MCF 10A (cell line): ENCODE results near the gene WNK1. TPM values are rescaled to one million over a fixed set of nuclear protein-coding genes. Genes with fewer than 3 reads are reported as not detected.
"Not testable (repeated sequence)": the region's sequence is repeated elsewhere in the genome, so short reads cannot be mapped to it uniquely, and the experiment has no call there.

ENCODE experiments used
- BruUV-seq: library from RNA; stranded (reverse); fragments of 400-500 nt; replicated peaks from 2 replicates; lab custom pipeline; 2021; lab: Mats Ljungman, UMichigan
- CTCF ChIA-PET: fragments of 300-600 bp; sonication (Branson Sonifier 250); formaldehyde crosslinking; extraction: SDS; loops from one replicate; lab custom pipeline; 2021; ENCODE audit warnings: antibody characterized with exemption, inconsistent platforms; lab: Yijun Ruan, JAX
- POLR2A ChIA-PET: fragments of 300-600, 350-650 bp; sonication (Branson Sonifier 250); formaldehyde crosslinking; extraction: SDS; loops from one replicate; lab custom pipeline; 2020; ENCODE audit warnings: antibody characterized with exemption, inconsistent platforms; lab: Yijun Ruan, JAX
- DNase-seq: peaks from one replicate; pipeline ENCODE4 v3.0.0-alpha.2; 2018; ENCODE audit not compliant: unreplicated experiment
- H3K27ac Mint-ChIP-seq: one replicate; pipeline ENCODE4 v1.8.0; 2022; ENCODE audit warnings: mild to moderate bottlenecking, low read depth, mixed read lengths; ENCODE audit not compliant: unreplicated experiment
- H3K27me3 Mint-ChIP-seq: one replicate; pipeline ENCODE4 v1.8.0; 2022; ENCODE audit warnings: mixed read lengths; ENCODE audit not compliant: insufficient read depth, unreplicated experiment
- H3K36me3 Mint-ChIP-seq: one replicate; pipeline ENCODE4 v1.8.0; 2022; ENCODE audit warnings: mild to moderate bottlenecking, moderate library complexity, mixed read lengths; ENCODE audit not compliant: insufficient read depth, unreplicated experiment
- H3K4me1 Mint-ChIP-seq: one replicate; pipeline ENCODE4 v1.8.0; 2022; ENCODE audit warnings: mixed read lengths; ENCODE audit not compliant: insufficient read depth, unreplicated experiment
- H3K4me3 Mint-ChIP-seq: one replicate; pipeline ENCODE4 v1.8.0; 2022; ENCODE audit warnings: mild to moderate bottlenecking, moderate library complexity, mixed read lengths; ENCODE audit not compliant: unreplicated experiment
- H3K9me3 Mint-ChIP-seq: one replicate; pipeline ENCODE4 v1.8.0; 2022; ENCODE audit warnings: mixed read lengths; ENCODE audit not compliant: unreplicated experiment
- intact Hi-C: fragments of 100-400 bp; cut with micrococcal nuclease; formaldehyde crosslinking; loops from 2 replicates; pipeline ENCODE4 v1.14.1; 2022
- total RNA-seq: library from RNA; stranded (reverse); gene quantifications from 2 replicates; pipeline ENCODE4 v1.2.3, GENCODE V29; 2022
- TF ChIP-seq, protein P1 (sequence below): fragments of 200-600 bp; IDR thresholded peaks from one replicate; pipeline ENCODE4 v1.8.0; 2022; ENCODE audit warnings: antibody characterized with exemption, mild to moderate bottlenecking; ENCODE audit not compliant: unreplicated experiment

Gene WNK1
- total RNA-seq, 1 experiment from 2014 or later = 139 TPM

- peak overlapping the region; percentile 77 for H3K27ac Mint-ChIP-seq
- H3K4me3 Mint-ChIP-seq = peak overlapping the region; percentile 6
These were observed 21.8 kb downstream of the WNK1 start for GRCh38 chr12:774051-774614.

GRCh38 chr12:775973-776771, 23.8 kb downstream of the WNK1 start:
- H3K4me3 Mint-ChIP-seq, H3K36me3 Mint-ChIP-seq, intact Hi-C loops, DNase-seq, H3K27me3 Mint-ChIP-seq, BruUV-seq, H3K9me3 Mint-ChIP-seq: not testable (repeated sequence)
- ChIA-PET POLR2A (interaction anchor here (0.6 to 8.5 kb wide), 6 partner anchors 12 to 492 kb away, joined by 3 to 82 read pairs (median 4); partner anchors contain the start of gene WNK1), CTCF (interaction anchor here (0.6 to 5.5 kb wide), 4 partner anchors 19 to 38 kb away, joined by 3 to 42 read pairs (median 8); partner anchors contain the start of gene WNK1)
- H3K27ac Mint-ChIP-seq = peak overlapping the region; percentile 17
- peaks cover 33% of the 10 kb centered on the region for H3K4me1 Mint-ChIP-seq

More at GRCh38 chr12:774051-774614, 21.8 kb downstream of the WNK1 start:
- no TSS peak for BruUV-seq
- CTCF ChIA-PET = interaction anchor here (5.5 kb wide), 1 partner anchor 21 kb away, joined by 42 read pairs; the partner anchor contains the start of gene WNK1
- Mint-ChIP-seq H3K27me3 (no peaks in the 10 kb centered on the region), H3K36me3 (peaks cover 8% of the 10 kb centered on the region), H3K9me3 (peaks cover 7% of the 10 kb centered on the region), H3K4me1 (peaks cover 21% of the 10 kb centered on the region)
- peak; percentile 46 for DNase-seq
- POLR2A ChIA-PET = interaction anchor here (0.5 to 8.5 kb wide), 8 partner anchors 12 to 203 kb away, joined by 3 to 82 read pairs (median 6); partner anchors contain the start of gene WNK1
- intact Hi-C loops = no loop called here
- TF ChIP-seq, protein P1, sequence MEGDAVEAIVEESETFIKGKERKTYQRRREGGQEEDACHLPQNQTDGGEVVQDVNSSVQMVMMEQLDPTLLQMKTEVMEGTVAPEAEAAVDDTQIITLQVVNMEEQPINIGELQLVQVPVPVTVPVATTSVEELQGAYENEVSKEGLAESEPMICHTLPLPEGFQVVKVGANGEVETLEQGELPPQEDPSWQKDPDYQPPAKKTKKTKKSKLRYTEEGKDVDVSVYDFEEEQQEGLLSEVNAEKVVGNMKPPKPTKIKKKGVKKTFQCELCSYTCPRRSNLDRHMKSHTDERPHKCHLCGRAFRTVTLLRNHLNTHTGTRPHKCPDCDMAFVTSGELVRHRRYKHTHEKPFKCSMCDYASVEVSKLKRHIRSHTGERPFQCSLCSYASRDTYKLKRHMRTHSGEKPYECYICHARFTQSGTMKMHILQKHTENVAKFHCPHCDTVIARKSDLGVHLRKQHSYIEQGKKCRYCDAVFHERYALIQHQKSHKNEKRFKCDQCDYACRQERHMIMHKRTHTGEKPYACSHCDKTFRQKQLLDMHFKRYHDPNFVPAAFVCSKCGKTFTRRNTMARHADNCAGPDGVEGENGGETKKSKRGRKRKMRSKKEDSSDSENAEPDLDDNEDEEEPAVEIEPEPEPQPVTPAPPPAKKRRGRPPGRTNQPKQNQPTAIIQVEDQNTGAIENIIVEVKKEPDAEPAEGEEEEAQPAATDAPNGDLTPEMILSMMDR = no peak

DNA sequence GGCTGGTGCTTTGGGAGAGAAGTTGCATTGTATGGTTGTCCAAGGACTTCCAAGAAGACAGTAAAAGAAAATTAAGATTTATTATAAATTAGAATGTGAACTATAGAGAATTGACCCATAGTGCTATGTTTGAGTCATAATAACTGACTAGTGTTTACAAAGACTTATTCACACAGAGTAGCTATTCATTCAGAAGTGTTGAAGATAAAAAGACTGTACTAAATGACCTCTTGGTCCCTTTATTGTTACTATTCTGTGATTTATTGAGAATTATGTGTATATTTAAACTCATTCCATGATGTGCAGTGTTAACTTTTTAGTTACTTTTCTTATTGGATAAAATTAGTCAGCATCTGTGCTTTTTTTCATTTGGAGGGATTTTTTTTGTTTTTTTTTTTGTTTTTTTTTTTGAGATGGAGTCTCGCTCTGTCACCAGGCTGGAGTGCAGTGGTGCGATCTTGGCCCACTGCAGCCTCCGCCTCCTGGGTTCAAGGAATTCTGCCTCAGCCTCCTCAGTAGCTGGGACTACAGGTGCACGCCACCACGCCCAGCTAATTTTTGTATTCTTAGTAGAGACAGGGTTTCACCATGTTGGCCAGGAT, 24.5 kb downstream of the WNK1 start:
- BruUV-seq, H3K9me3 Mint-ChIP-seq, intact Hi-C loops, H3K36me3 Mint-ChIP-seq, H3K4me3 Mint-ChIP-seq, DNase-seq, H3K27me3 Mint-ChIP-seq: not testable (repeated sequence)
- ChIA-PET POLR2A (interaction anchor here (0.7 to 8.5 kb wide), 7 partner anchors 11 to 204 kb away, joined by 3 to 82 read pairs (median 3); partner anchors contain the start of gene WNK1), CTCF (interaction anchor here (0.6 to 5.5 kb wide), 6 partner anchors 20 to 208 kb away, joined by 3 to 42 read pairs (median 4); partner anchors contain the start of gene WNK1)
- peaks cover 33% of the 10 kb centered on the region for H3K4me1 Mint-ChIP-seq
- H3K27ac Mint-ChIP-seq = peak overlapping the region; percentile 17

DNA sequence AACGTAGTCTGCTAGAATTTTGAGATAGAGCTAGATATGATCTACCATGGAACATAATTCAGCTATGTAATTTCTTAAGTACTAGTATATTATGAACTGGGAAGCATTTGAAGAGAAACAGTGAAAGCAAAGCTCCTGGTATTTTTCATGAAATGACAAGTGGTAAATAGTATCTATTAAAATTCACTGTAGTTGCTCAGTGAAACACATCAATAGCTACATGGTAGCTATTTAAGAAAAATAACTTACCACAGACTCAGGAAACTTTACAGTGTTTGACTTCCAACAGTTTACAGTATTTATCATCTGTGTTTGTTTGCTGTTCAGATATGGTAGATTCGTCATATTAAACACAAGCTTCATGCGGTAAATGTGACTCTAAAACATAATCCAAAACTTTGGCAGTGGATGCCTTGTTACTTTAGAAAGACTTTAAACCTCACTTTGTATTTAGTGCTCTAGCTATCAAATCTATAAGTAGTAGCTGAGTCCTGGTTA, 25.2 kb downstream of the WNK1 start:
- peaks cover 33% of the 10 kb centered on the region for H3K4me1 Mint-ChIP-seq
- H3K9me3 Mint-ChIP-seq = peaks cover 7% of the 10 kb centered on the region
- H3K4me3 Mint-ChIP-seq = no peak overlapping the region
- CTCF ChIA-PET = interaction anchor here (1.2 to 5.5 kb wide), 5 partner anchors 20 to 208 kb away, joined by 4 to 42 read pairs (median 5); partner anchors contain the start of gene WNK1
- DNase-seq = no peak
- POLR2A ChIA-PET = interaction anchor here (0.6 to 8.5 kb wide), 8 partner anchors 9 to 205 kb away, joined by 3 to 82 read pairs (median 3); partner anchors contain the start of gene WNK1
- H3K27me3 Mint-ChIP-seq = no peaks in the 10 kb centered on the region
- H3K36me3 Mint-ChIP-seq = peaks cover 8% of the 10 kb centered on the region
- TF ChIP-seq, protein P1 = no peak
- no peak overlapping the region for H3K27ac Mint-ChIP-seq
- intact Hi-C loops = no loop called here
- no TSS peak for BruUV-seq
